ENCODE results near the gene PGAP2.

GRCh38 chr11:3840004-3840869, 31.9 kb downstream of the PGAP2 start:
- TF ChIP-seq POLR2AphosphoS5 (IDR thresholded peaks at IDR 0.05; ENCODE audit: low read depth): no peak
- no peak for TF ChIP-seq EZH2 (IDR thresholded peaks at IDR 0.05; ENCODE audit: low read depth, unreplicated experiment)
- TF ChIP-seq CTCF (conservative IDR thresholded peaks at IDR 0.05; ENCODE audit: low read depth in 2 of 2): no peak
- TF ChIP-seq JUNB (IDR thresholded peaks at IDR 0.05; ENCODE audit: unreplicated experiment): no peak
- TF ChIP-seq, protein P1, sequence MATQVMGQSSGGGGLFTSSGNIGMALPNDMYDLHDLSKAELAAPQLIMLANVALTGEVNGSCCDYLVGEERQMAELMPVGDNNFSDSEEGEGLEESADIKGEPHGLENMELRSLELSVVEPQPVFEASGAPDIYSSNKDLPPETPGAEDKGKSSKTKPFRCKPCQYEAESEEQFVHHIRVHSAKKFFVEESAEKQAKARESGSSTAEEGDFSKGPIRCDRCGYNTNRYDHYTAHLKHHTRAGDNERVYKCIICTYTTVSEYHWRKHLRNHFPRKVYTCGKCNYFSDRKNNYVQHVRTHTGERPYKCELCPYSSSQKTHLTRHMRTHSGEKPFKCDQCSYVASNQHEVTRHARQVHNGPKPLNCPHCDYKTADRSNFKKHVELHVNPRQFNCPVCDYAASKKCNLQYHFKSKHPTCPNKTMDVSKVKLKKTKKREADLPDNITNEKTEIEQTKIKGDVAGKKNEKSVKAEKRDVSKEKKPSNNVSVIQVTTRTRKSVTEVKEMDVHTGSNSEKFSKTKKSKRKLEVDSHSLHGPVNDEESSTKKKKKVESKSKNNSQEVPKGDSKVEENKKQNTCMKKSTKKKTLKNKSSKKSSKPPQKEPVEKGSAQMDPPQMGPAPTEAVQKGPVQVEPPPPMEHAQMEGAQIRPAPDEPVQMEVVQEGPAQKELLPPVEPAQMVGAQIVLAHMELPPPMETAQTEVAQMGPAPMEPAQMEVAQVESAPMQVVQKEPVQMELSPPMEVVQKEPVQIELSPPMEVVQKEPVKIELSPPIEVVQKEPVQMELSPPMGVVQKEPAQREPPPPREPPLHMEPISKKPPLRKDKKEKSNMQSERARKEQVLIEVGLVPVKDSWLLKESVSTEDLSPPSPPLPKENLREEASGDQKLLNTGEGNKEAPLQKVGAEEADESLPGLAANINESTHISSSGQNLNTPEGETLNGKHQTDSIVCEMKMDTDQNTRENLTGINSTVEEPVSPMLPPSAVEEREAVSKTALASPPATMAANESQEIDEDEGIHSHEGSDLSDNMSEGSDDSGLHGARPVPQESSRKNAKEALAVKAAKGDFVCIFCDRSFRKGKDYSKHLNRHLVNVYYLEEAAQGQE (IDR thresholded peaks at IDR 0.05; ENCODE audit: unreplicated experiment): no peak
- TF ChIP-seq ETS1 (IDR thresholded peaks at IDR 0.05): no peak
- TF ChIP-seq EZH2phosphoT487 (IDR thresholded peaks at IDR 0.05; ENCODE audit: unreplicated experiment): no peak
- no peak for TF ChIP-seq ZNF114 (CRISPR knock-in tag; IDR thresholded peaks at IDR 0.05)
